Lower leg skin (tissue), 3 donors: ENCODE data around the gene KRT2.

Experiments
- CTCF ChIP-seq, 3 donors: fragments of 450-650 bp; IDR thresholded peaks; one replicate each; pipeline ENCODE4 v1.5.1; 2016; ENCODE audit warnings: antibody characterized with exemption in 3 of 3, mild to moderate bottlenecking in 3 of 3, moderate library complexity in 2 of 3
- POLR2A ChIP-seq, 2 donors: fragments of 450-650 bp; IDR thresholded peaks; one replicate each; pipeline ENCODE4 v1.6.1; 2016 to 2017; ENCODE audit warnings: antibody characterized with exemption in 2 of 2, mild to moderate bottlenecking in 1 of 2, moderate library complexity in 1 of 2

GRCh38 chr12:52699960-52700359 lies 47.9 kb upstream of the KRT2 start:
- TF ChIP-seq CTCF (IDR thresholded peaks at IDR 0.05) (no peak), POLR2A (IDR thresholded peaks at IDR 0.05) (no peak)
